ENCODE data around the gene ZP1.

- no peak for TF ChIP-seq CTCF (IDR thresholded peaks at IDR 0.05)
- TF ChIP-seq POLR2A (IDR thresholded peaks at IDR 0.05) = no peak
Observed at GRCh38 chr11:60899977-60900376, 32.6 kb downstream of the ZP1 start.
